Hematopoietic multipotent progenitor cell treated with erythropoietin and hydrocortisone succinate and interleukin-3 and kit ligand, for 15 days (in vitro differentiated cells): ENCODE results near the gene OSBPL7.

Experiments used
- DNase-seq: peaks from one replicate; pipeline ENCODE4 v3.0.0-alpha.2; 2015; ENCODE audit warnings: low spot score

OSBPL7 gene

DNA sequence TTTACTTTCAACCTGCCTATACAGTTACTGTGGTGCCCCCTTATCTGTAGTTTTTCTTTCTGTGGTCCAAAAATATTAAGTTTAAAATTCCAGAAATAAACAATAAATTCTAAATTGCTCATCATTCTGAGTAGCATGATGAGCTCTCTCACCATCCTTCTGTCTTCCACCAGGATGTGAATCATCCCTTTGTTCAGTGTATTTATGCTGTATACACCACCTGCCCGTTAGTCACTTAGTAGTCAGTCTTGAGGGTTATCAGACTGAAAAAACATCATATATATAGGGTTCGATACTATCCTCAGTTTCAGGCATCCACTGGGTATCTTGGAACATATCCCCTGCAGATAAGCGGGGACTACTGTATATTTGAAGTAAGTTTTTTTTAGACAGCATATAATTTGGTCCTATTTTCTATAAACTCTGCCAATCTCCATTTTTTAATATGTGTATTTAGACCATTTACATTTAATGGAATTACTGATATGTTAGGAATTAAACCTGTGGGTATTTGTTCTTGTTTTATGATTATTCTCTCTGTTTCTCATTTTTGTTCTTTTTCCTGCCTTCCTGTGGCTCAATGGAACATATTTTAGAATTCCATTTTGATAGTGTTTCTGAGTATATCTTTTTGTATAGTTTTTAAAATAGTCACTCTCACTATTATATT, 57.5 kb downstream of the OSBPL7 start:
- no peak for DNase-seq

DNA sequence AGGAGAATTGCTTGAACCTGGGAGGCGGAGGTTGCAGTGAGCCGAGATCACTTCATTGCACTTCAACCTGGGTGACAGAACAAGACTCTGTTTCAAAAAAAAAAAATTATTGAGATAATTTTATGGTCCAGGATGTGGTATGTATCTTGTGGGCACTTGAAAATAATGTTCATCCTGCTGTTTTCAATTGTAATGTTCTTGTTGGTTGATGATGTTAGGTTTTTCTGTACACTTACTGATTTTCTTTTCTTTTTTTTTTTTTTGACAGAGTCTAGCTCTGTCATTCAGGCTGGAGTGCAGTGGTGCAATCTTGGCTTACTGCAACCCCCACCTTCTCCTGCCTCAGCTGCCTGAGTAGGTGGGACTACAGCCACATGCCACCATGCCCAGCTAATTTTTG, 58.9 kb downstream of the OSBPL7 start:
- no peak for DNase-seq

DNA sequence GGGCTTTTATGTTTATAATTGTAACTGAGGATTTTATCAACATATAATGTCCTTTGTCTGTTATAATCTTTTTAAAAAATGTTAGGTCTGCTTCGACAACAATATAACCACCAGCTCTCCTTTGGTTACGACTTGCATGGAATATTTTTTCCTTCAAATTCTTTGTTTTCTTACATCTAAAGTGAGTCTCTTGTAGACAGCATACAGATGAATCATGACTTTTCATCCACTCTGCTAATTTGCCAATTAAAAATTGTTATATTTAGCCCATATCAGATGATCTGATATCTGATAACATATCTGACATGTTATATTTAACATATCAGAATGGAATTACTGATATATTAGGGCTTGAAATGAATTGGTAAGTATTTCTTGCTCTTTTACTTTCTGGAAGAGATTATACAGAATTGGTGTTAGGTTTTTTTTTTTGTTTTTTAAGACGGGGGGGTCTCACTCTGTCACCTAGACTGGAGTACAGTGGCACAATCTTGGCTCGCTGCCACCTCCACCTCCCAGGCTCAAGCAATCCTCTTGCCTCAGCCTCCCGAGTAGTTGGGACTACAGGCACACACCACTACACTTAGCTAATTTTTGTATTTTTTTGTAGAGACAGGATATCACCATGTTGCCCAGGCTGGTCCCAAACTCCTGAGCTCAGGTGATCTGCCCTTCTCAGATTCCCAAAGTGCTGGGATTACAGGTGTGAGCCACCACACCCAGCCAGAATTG, 61.0 kb downstream of the OSBPL7 start:
- DNase-seq, result no peak

DNA sequence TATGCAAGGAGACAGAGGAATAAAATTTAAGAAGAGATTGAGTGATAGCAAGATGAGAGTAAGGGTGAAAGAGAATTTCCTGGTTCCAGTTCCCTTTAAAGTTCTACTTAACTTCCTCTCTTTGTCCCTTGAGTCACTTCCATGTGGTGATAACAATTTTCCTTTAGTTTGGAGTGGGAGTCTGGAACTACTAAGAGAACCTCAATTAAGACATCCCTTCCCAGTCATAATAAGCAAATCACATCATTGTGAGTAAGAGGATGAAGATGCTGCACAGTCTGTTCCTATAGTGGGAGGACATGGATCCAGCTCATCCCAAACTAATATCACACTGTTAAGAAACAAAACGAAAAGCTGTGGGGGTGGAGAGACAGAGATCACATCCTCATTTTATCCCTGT, 64.2 kb downstream of the OSBPL7 start:
- no peak for DNase-seq
